ENCODE results near the gene CDKAL1.

Gene CDKAL1

GRCh38 chr6:20672038-20672437 lies 137.8 kb downstream of the CDKAL1 start:
- H3K36me3 ChIP-seq = no peaks in the 10 kb centered on the region
- TF ChIP-seq, protein P1, sequence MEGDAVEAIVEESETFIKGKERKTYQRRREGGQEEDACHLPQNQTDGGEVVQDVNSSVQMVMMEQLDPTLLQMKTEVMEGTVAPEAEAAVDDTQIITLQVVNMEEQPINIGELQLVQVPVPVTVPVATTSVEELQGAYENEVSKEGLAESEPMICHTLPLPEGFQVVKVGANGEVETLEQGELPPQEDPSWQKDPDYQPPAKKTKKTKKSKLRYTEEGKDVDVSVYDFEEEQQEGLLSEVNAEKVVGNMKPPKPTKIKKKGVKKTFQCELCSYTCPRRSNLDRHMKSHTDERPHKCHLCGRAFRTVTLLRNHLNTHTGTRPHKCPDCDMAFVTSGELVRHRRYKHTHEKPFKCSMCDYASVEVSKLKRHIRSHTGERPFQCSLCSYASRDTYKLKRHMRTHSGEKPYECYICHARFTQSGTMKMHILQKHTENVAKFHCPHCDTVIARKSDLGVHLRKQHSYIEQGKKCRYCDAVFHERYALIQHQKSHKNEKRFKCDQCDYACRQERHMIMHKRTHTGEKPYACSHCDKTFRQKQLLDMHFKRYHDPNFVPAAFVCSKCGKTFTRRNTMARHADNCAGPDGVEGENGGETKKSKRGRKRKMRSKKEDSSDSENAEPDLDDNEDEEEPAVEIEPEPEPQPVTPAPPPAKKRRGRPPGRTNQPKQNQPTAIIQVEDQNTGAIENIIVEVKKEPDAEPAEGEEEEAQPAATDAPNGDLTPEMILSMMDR (IDR thresholded peaks at IDR 0.05; ENCODE audit: low read depth, low read length) = no peak
- H3K9me3 ChIP-seq = no peaks in the 10 kb centered on the region; the same call in 1 of the 2 replicates
- no peak for DNase-seq
- no peak overlapping the region for H3K4me3 ChIP-seq (ENCODE audit: low read depth, low read length)
- H3K4me1 ChIP-seq = peaks cover 3% of the 10 kb centered on the region
- no peaks in the 10 kb centered on the region for H3K27me3 ChIP-seq

DNA sequence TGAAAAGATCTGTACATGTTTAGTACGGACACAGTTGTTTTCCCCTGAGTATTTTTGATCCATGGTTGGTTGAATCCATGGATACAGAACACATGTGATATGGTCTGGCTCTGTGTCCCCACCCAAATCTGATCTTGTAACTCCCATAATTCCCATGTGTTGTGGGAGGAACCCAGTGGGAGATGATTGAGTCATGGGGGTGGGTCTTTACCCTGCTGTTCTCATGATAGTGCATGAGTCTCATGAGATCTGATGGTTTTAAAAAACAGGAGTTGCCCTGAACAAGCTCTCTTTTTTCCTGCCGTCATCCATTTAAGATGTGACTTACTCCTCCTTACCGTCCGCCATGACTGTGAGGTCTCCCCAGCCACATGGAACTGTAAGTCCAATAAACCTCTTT lies 139.2 kb downstream of the CDKAL1 start:
- DNase-seq = no peak
- no peaks in the 10 kb centered on the region for H3K36me3 ChIP-seq

DNA sequence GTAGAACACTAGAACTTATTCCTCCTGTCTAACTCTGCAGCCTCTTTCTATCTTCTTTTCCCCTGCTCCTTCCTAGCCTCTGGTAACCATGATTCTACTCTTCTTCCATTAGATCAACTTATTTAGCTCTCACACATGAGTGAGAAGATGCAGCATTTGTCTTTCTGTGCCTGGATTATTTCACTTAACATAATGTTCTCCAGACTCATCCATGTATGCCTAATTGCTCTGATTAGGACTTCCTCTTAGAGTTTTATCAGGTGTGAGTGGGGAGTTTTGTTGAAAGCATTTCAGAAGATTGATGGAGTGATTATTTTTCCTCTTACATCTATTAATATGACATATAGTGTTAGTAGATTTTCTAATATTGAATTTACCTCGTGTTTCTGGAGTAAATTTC lies 140.4 kb downstream of the CDKAL1 start:
- no peaks in the 10 kb centered on the region for H3K36me3 ChIP-seq
- H3K4me1 ChIP-seq = peaks cover 3% of the 10 kb centered on the region
- no peak for DNase-seq
- no peak overlapping the region for H3K4me3 ChIP-seq (ENCODE audit: low read depth, low read length)
- TF ChIP-seq, protein P1 (IDR thresholded peaks at IDR 0.05; ENCODE audit: low read depth, low read length) = no peak
- H3K9me3 ChIP-seq = no peaks in the 10 kb centered on the region; the same call in 1 of the 2 replicates
- H3K27me3 ChIP-seq = no peaks in the 10 kb centered on the region

More for the DNA sequence above, 139.2 kb downstream of the CDKAL1 start:
- H3K9me3 ChIP-seq = no peaks in the 10 kb centered on the region; the same call in 1 of the 2 replicates
- H3K4me3 ChIP-seq (ENCODE audit: low read depth, low read length) = no peak overlapping the region
- H3K27me3 ChIP-seq = no peaks in the 10 kb centered on the region
- TF ChIP-seq, protein P1 (IDR thresholded peaks at IDR 0.05; ENCODE audit: low read depth, low read length) = no peak
- peaks cover 3% of the 10 kb centered on the region for H3K4me1 ChIP-seq

- Histone ChIP-seq H3K4me1 (peaks cover 3% of the 10 kb centered on the region), H3K27me3 (no peaks in the 10 kb centered on the region), H3K36me3 (no peaks in the 10 kb centered on the region), H3K4me3 (ENCODE audit: low read depth, low read length) (no peak overlapping the region), H3K9me3 (no peaks in the 10 kb centered on the region)
- DNase-seq = no peak
- TF ChIP-seq, protein P1 (IDR thresholded peaks at IDR 0.05; ENCODE audit: low read depth, low read length) = no peak
Measured at GRCh38 chr6:20678831-20679352, 144.6 kb downstream of the CDKAL1 start.

DNA sequence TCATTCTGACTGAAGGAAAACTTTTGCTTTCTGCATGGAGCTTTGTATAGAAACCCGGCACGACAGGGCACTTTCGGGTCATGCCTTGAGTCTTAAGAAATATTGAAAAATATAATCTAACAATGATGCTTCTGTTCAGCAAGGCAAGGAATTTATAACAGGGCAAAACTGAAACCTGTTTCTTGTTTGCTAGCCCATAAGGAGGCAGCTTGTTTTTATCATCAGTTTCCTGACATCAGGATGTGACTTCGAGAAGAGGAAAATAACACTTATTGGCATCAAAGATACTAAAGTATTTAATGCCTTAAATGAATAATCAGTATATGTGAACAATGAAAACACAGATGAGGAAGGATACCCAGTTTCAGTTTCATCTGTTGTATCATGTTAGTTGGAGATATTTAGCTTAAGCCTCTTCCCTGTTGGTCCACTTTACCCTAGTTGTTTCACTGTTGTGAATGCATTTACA lies 146.5 kb downstream of the CDKAL1 start:
- Histone ChIP-seq H3K36me3 (no peaks in the 10 kb centered on the region), H3K4me1 (no peaks in the 10 kb centered on the region; the same call in 1 of the 2 replicates), H3K27me3 (no peaks in the 10 kb centered on the region), H3K4me3 (ENCODE audit: low read depth, low read length) (no peak overlapping the region), H3K9me3 (no peaks in the 10 kb centered on the region)
- TF ChIP-seq, protein P1 (IDR thresholded peaks at IDR 0.05; ENCODE audit: low read depth, low read length) = no peak
- DNase-seq = no peak

DNA sequence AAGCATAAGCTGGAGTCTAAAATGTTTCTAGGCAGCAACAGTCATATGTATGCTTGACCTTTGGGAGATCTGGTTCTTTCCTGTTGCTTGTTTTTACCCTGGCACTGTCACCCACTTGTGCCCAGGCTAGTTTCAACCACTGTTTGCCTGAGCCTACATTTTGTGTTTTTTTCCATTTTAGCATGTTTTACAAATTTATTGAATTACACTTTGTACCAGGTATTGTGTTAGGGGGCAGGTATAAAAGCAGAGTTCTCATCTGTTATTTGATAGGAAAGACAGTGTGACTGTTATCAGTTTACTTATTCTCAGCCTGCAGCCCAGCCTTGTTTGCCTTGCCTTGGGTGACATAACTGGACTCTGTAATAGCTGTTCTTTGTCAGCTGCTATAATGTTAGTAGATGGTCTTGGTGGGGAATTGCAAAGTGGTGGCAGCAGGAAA lies 147.0 kb downstream of the CDKAL1 start:
- Histone ChIP-seq H3K27me3 (no peaks in the 10 kb centered on the region), H3K4me1 (peaks cover 2% of the 10 kb centered on the region; the same call in 1 of the 2 replicates), H3K36me3 (no peaks in the 10 kb centered on the region), H3K9me3 (no peaks in the 10 kb centered on the region), H3K4me3 (ENCODE audit: low read depth, low read length) (no peak overlapping the region)
- TF ChIP-seq, protein P1 (IDR thresholded peaks at IDR 0.05; ENCODE audit: low read depth, low read length) = no peak
- DNase-seq = no peak

Data from BE2C (cell line).